ENCODE measurements around the gene RCAN2. TPM values are rescaled to one million over a fixed set of nuclear protein-coding genes. Genes with fewer than 3 reads are reported as not detected.

The RCAN2 gene
- total RNA-seq, 1 experiment from 2014 or later, result not detected

DNA sequence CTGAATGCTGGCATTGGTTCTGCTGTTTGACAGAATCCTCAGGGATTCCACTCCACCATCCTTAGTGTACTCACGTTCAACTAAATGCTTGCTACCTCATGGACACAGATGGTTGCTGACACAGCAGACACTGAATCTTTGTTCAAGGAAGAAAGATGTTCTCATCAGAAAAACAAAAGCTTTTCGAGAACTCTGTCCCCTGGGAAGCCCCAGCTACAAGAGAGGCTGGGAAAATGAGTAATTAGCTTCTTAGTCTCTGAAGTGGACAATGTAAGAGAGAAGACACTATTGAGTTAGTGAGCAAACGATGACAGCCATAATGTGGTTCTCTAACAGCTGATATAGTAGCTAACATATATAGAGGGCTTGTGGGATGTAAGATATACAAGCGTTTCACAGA is 289.5 kb downstream of the RCAN2 start:
- Mint-ChIP-seq H3K9me3 (ENCODE audit: unreplicated experiment) (no peaks in the 10 kb centered on the region), H3K36me3 (ENCODE audit: insufficient read depth, unreplicated experiment) (no peaks in the 10 kb centered on the region), H3K27me3 (ENCODE audit: insufficient read depth, unreplicated experiment) (peaks cover 3% of the 10 kb centered on the region), H3K27ac (ENCODE audit: unreplicated experiment) (no peak overlapping the region), H3K4me3 (ENCODE audit: unreplicated experiment) (no peak overlapping the region), H3K4me1 (ENCODE audit: low read depth, unreplicated experiment) (no peaks in the 10 kb centered on the region)
- Histone ChIP-seq H3K4me3 (ENCODE audit: low read depth, low read length) (no peak overlapping the region), H3K27me3 (replicated peaks; ENCODE audit: control insufficient read depth, insufficient read depth, low read length) (no peaks in the 10 kb centered on the region), H3K4me1 (no peaks in the 10 kb centered on the region), H3K9me3 (no peaks in the 10 kb centered on the region), H3K36me3 (ENCODE audit: control insufficient read depth, insufficient read depth, low read length) (no peaks in the 10 kb centered on the region)
- no peak for DNase-seq
- ChIA-PET CTCF (no interaction called here), POLR2A (no interaction called here)
- BruUV-seq (replicated peaks), result no TSS peak
- intact Hi-C loops (cut with micrococcal nuclease; ENCODE audit: unreplicated experiment), result no loop called here
- TF ChIP-seq, protein P1, sequence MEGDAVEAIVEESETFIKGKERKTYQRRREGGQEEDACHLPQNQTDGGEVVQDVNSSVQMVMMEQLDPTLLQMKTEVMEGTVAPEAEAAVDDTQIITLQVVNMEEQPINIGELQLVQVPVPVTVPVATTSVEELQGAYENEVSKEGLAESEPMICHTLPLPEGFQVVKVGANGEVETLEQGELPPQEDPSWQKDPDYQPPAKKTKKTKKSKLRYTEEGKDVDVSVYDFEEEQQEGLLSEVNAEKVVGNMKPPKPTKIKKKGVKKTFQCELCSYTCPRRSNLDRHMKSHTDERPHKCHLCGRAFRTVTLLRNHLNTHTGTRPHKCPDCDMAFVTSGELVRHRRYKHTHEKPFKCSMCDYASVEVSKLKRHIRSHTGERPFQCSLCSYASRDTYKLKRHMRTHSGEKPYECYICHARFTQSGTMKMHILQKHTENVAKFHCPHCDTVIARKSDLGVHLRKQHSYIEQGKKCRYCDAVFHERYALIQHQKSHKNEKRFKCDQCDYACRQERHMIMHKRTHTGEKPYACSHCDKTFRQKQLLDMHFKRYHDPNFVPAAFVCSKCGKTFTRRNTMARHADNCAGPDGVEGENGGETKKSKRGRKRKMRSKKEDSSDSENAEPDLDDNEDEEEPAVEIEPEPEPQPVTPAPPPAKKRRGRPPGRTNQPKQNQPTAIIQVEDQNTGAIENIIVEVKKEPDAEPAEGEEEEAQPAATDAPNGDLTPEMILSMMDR (IDR thresholded peaks at IDR 0.05; ENCODE audit: insufficient read depth in 1 of 2, low read depth in 1 of 2, low read length in 1 of 2, severe bottlenecking in 1 of 2, unreplicated experiment in 1 of 2), result no peak

DNA sequence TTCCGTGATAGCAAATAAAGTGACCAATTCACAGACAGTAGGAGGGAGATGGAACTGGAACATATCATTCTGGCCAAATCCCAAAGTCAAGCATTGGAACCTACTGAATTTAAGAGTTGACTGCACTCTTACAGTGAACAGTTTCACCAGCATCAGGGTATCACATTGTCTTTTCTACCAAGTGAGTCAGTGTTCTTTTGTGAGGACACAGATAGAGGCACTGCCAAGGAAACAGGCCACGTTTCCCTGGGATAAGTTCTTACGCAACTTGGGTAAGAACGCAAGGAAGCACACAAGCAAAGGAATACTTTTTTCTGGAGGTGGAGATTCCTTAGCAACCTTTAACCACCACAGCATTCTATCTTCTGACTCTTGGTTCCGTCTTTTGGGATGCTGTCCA is 291.9 kb downstream of the RCAN2 start:
- no TSS peak for BruUV-seq (replicated peaks)
- H3K27ac Mint-ChIP-seq (ENCODE audit: unreplicated experiment), result no peak overlapping the region

DNA sequence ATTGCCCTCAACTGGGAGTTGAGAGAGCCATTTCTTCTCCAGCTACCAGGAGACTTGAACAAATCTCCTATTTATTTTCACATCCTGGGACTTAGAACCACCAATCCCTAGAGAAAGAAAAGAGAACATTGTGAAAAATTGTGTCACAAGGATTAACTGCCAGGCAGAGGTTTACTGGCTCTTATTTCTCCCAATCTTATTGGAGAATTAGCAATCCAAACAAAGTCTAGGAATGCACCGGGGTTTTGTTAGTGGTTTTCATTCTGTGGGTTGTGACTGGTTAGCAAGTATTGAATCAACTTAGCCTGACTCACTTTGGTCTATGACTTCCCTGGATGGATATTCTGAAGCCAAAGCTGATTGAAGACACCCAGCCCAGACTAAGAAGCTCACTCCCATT is 299.3 kb downstream of the RCAN2 start:
- Histone ChIP-seq H3K27me3 (replicated peaks; ENCODE audit: control insufficient read depth, insufficient read depth, low read length) (no peaks in the 10 kb centered on the region), H3K36me3 (ENCODE audit: control insufficient read depth, insufficient read depth, low read length) (no peaks in the 10 kb centered on the region), H3K4me3 (ENCODE audit: low read depth, low read length) (no peak overlapping the region), H3K4me1 (no peaks in the 10 kb centered on the region), H3K9me3 (no peaks in the 10 kb centered on the region)
- Mint-ChIP-seq H3K27me3 (ENCODE audit: insufficient read depth, unreplicated experiment) (peaks cover 2% of the 10 kb centered on the region), H3K27ac (ENCODE audit: unreplicated experiment) (no peak overlapping the region), H3K4me3 (ENCODE audit: unreplicated experiment) (no peak overlapping the region), H3K9me3 (ENCODE audit: unreplicated experiment) (peaks cover 10% of the 10 kb centered on the region), H3K36me3 (ENCODE audit: insufficient read depth, unreplicated experiment) (no peaks in the 10 kb centered on the region), H3K4me1 (ENCODE audit: low read depth, unreplicated experiment) (no peaks in the 10 kb centered on the region)
- TF ChIP-seq, protein P1 (IDR thresholded peaks at IDR 0.05; ENCODE audit: insufficient read depth in 1 of 2, low read depth in 1 of 2, low read length in 1 of 2, severe bottlenecking in 1 of 2, unreplicated experiment in 1 of 2), result no peak
- POLR2A ChIA-PET, result no interaction called here
- CTCF ChIA-PET, result no interaction called here
- intact Hi-C loops (cut with micrococcal nuclease; ENCODE audit: unreplicated experiment), result no loop called here
- no TSS peak for BruUV-seq (replicated peaks)
- no peak for DNase-seq

More for the DNA sequence above, 291.9 kb downstream of the RCAN2 start:
- no peak for DNase-seq
- H3K36me3 ChIP-seq (ENCODE audit: control insufficient read depth, insufficient read depth, low read length), result no peaks in the 10 kb centered on the region
- H3K4me3 ChIP-seq (ENCODE audit: low read depth, low read length), result no peak overlapping the region
- ChIA-PET CTCF (no interaction called here), POLR2A (no interaction called here)
- H3K9me3 ChIP-seq, result no peaks in the 10 kb centered on the region
- no peak overlapping the region for H3K4me3 Mint-ChIP-seq (ENCODE audit: unreplicated experiment)
- intact Hi-C loops (cut with micrococcal nuclease; ENCODE audit: unreplicated experiment), result no loop called here
- no peaks in the 10 kb centered on the region for H3K4me1 Mint-ChIP-seq (ENCODE audit: low read depth, unreplicated experiment)
- H3K9me3 Mint-ChIP-seq (ENCODE audit: unreplicated experiment), result peaks cover 10% of the 10 kb centered on the region
- TF ChIP-seq, protein P1 (IDR thresholded peaks at IDR 0.05; ENCODE audit: insufficient read depth in 1 of 2, low read depth in 1 of 2, low read length in 1 of 2, severe bottlenecking in 1 of 2, unreplicated experiment in 1 of 2), result no peak
- no peaks in the 10 kb centered on the region for H3K36me3 Mint-ChIP-seq (ENCODE audit: insufficient read depth, unreplicated experiment)
- peaks cover 3% of the 10 kb centered on the region for H3K27me3 Mint-ChIP-seq (ENCODE audit: insufficient read depth, unreplicated experiment)
- no peaks in the 10 kb centered on the region for H3K4me1 ChIP-seq
- no peaks in the 10 kb centered on the region for H3K27me3 ChIP-seq (replicated peaks; ENCODE audit: control insufficient read depth, insufficient read depth, low read length)

All from Caco-2 (cell line).